Mesenteric fat pad (tissue), 1 donor: ENCODE measurements around the gene KCNMB1. TPM values are rescaled to one million over a fixed set of nuclear protein-coding genes. Genes with fewer than 3 reads are reported as not detected.

Source experiments
- DNase-seq: peaks from one replicate; pipeline ENCODE4 v3.0.0-alpha.2; 2020; ENCODE audit warnings: low spot score
- total RNA-seq: library from RNA; stranded (reverse); fragmentation: NEBNext Ultra II Directional; extraction: Animal tissue kit (Norgen Biotek cat#: 25700); gene quantifications from one replicate; pipeline ENCODE4 v1.2.1, GENCODE V29; 2021
- donor health status: DM: yes; HTN: yes; CAD: no.

Gene KCNMB1
- total RNA-seq, 1 donor from 2014 or later: 0.93 TPM

DNA sequence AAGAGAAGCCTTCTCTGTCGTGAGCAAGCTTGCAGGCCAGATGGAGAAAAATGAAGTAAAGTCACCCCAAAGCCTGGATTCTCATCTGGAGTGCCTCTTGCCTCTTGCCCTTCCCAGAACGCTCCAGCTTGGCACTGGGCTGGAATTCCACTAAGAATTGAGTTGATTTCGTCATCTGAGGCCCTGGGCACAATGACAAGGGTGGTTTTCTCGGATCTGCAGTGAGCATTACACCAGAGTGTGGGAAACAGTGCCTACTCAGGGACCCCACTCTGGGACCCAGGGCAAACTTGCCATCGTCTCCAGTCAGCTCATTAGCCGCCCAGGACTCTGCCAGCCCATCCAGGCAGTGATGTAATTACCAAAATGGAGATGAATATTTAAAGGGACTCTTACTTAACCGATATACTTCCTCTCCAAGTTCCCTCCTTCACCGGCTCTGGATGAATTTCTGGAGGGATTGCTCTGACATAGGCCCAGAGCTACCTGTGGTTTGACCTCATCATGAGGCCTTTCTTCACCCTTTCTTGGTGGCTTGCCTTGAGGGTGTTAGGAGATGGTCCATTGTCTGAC is 46.9 kb downstream of the KCNMB1 start:
- no peak for DNase-seq

DNA sequence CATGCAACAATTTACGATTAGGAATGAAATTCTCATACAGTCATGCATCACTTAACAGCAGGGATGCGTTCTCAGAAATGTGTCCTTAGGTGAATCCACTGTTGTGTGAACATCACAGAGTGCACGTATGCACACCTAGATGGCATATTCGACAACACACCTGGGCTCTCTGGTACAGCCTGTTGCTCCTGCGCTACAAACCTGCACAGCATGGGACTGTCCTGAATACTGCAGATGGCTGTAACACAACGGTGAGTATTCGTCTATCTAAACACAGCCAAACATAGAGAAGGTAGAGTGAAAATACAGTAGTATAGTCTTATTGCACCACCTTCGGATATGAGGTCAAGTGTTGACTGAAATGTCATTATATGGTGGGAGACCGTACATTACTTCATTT is 47.6 kb downstream of the KCNMB1 start:
- no peak for DNase-seq

DNA sequence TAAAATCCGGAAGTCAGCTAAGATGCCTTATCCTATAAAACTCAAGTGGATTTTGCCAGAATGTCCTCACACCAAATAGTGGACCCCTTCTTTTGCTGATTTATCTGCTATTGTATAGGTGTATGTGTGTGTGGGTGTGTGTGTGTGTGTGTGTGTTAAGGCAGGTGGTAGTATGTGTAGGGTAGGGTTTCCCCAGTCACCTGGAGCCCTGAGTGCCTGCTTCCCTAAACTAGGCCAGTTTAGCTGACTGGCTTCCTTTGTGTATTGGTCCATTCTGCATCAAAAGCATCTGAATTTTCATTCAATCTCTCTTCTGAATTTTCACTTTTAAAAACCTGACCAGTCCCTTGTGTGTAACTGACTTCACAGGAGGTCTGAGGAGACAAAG is 49.4 kb downstream of the KCNMB1 start:
- no peak for DNase-seq

DNA sequence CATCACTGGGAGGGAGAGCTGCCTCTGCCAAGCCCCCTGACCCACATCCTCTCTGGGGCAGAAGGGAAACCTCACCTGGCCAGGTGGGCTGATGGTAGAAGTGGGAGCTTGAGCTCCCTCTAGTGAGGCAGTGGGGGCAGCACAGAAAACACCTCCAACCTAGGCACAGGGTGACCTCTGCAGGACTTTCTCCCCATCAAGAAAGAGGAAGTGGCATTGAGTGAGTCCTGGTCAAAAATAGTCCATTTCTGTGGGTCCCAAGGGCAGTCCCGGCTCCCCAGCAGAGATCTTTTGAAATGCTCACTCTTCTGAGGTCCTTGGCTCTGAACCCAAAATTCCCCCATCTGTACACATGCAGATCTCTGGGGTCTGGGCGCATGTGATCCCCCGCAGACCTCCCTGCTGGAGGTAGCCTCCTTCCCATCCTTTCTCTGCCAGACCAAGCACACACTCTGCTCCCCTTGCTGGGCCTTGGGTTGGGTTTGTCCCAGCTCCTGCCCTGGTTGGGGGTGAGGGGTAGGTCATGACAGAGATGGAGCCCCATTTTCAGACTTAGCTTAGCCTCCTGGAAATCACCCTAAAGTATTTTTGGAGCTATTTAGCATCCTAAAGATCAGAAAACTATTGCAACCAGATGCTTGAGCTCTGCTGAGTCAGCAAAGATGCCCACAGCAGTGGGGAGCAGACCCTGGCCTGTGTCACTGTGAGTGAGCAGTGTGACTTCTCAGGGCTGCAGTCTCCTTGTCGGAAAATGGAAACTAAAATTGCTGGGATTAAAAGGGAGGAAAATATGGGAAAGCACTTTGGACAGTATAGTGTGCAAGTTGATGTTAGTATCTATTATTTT is 50.0 kb downstream of the KCNMB1 start:
- DNase-seq: no peak

DNA sequence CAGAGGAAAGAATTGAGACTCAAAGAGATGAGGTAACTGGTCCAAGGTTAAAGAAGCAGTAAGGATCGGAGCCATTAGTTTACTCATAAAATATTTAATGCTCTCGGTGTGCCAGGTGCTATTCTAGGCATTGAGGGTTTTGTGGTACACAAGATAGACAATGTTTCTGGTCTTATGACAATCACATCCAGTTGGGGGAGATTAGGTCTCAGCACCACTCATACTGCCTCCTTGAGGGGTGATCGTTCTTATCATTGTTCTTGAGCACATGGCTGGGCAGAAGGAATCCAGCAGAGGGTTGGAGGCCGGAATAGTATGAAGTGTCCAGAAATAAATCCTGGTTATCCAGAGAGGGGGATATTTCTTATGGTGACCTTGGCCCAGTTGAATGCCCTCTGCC is 50.9 kb downstream of the KCNMB1 start:
- no peak for DNase-seq

DNA sequence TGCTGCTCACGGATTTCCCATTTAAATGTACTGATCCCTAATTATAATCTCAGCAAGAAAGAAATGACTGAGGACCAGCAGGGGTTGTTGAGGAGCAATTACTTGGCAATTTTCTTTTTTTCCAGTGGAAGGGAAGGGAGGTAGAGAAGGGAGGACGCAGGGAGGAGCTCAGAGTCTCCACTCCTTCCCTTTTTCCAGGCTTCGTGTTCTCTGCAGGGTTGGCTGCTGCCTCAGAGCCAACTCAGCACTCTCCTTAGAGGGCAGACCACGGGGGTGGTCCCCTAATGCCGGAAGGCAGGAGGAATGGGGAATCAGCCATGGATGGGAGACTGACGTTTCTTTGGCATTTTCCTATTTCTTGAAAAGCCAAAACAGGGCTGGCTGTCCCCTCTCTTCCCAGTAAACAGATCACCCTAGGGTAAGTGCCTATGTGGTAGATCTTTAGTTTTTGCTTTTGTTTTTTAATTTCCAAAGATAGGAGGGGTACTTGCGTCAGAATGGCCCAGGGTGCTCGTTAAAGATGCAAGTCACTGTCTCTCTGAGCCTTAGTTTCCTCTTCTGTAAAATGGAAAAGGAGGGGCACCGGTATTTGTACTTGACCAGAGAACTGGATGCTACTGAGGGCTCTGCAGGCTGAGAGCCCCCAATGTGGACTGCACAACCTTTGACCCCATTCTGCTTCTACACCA is 52.0 kb downstream of the KCNMB1 start:
- DNase-seq: no peak

DNA sequence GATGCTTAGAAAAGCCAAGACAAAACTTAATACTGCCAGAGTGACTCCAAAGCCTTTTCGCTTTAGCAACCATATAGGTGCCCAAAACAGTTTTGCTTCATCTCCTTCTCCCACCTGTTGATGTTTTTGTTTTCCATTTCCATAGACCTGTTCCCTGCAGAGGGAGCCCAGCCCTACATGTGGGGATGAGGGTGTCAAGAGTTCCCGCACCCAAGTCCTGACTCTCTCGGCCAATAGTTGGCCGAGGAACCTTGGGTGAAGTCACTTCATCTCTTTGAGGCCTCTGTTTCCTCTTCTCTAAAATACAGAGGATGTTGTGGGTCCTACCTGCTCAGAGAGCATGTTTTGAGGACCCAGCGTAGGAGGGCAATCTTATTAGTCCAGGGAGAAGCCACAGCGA is 53.1 kb downstream of the KCNMB1 start:
- DNase-seq: no peak

DNA sequence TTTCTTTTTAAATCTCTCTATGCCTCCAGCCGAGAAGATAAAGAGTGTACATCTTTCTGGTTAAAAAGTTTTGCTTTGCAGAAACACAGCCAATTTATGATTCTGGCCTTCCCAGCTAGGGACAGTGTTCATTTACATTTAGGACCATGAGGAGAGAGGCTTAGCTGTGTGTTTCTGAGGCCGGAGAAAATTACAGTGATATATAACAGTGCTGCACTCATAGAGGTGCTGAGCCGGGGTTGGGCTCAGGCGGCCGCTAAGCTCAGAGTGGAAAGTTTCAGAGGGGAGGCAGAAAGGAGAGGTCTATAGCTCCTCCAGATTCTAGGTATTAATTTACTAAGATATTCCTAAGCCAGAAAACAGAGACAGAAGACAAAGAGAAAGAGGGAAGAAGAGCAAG is 54.5 kb downstream of the KCNMB1 start:
- DNase-seq: no peak

DNA sequence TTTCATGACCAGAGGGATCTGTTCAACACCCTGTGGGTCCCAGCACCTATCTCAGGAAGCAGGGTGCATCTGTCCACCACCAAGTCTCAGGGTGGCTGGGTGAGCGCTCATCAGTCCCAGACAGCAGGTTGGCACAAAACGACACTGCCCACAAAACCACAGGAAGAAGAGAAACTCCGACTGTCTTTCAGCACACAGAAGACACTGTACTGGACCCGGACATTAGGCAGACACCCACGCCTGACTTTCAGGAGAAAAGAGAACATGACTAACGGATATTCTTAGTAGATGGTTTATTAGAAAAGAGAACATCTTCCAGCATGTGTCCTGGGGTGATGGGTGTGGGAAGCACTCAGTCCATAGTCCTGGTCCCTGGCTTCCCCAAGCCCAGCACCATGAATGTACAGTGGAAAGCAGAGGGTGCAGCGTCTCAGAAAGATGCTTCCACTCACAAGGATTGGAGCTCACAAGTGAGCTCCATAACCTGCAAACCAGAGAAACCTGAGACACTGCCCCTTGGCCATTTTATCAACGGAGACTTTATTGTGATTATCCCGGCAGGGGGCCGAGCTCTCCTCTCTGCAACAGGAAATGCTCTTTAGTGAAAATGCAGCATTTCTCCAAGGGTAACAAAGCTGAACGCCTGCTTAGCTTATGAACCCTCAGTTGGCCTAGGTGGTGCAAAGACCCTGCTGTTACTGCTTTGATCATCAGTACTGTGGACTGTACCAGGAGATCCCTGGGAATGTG is 55.8 kb downstream of the KCNMB1 start:
- DNase-seq: no peak

DNA sequence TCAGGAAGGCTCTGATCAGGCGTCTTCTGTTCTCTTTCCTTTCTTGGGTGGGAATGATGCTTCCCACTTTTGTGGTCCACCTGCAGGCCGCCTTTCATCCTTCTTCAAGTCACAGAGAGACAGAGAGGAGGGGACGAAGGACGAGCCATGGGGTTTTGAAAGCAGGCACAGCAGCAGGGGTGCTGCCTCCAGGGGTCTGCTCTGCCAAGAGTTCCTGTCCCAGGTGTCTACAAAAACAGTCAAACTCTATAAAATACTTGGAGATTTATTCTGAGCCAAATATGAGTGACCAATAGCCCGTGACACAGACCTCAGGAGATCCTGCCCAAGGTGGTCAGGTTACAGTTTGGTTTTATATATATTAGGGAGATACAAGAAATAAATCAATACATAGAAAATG is 57.1 kb downstream of the KCNMB1 start:
- no peak for DNase-seq

DNA sequence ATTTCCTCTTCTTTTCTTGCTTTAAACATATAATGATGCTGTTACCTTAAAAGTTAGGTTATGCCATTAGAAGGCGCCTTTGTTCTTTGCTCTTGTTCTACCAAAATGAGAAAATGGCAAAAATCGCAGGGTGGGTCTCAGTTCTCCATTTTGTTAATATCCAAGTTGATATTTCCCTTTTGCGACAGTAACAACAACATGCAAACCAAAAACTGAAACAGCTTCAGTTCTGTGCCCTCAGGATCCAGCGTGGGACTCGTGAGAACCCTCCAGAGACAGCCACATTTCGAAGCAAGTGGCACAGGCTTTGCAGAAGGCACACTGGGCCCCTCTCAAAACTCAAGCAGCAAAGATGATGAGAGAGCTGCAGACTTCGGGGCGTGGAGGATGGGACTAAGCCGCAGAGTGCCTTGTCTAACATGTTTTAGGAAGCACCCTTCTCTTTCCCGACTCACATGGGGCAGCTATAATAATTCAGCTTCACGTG is 58.6 kb downstream of the KCNMB1 start:
- no peak for DNase-seq

DNA sequence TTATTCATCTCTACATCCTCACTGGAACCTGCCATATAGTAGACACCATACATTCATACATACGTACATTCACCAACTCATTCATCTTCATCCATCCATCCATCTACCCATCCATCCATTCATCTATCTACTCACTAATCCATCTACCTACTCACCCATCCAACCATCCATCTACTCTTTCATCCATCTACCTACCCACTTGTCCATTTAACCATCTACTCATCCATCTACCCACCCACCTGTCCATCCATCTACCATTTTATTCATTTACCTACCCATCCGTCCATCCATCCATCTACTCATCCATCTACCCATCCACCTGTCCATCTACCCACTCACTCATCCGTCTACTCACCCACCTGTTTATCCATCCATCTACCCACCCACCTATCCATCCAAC is 59.6 kb downstream of the KCNMB1 start:
- no peak for DNase-seq

DNA sequence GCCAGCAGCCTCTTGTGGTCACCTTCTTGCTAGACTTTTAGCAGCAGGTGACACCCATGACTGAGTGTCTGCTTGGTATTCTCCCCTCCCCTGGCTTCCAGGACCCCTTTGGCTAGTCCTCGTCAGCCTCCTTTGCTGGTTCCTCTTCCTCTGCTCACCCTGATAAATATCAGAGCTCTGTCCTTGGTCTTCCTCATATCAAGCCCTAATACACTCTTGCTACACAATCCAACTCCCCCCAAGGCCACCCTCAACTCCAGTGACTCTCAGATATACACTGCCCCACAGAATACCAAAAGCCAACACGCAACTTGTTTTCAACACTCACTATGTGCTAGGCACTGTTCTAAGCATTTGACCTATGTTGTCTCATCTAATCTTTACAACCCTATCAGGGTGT is 61.3 kb downstream of the KCNMB1 start:
- DNase-seq: no peak

DNA sequence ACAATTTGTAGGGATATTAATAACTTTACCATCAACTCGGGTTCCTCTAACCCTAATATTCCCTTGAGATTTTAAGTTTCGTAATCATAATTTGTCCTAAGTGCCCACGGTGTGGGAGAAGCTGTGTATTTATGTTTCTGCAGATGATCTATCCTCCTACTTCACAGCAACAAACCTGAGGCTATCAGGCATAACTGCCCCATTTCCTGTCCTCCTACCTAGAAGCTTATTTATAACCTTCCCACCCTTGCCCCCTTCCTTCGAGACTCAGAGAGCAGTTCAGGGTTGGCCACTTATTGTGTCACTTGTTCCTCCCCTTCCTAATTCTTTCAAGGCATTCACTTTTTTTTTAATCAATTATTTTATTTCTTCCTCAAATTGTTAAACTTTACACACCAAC is 62.0 kb downstream of the KCNMB1 start:
- no peak for DNase-seq

Other genes with a start within 250 kb of the KCNMB1 start
- gene C5orf58, start 156.4 kb downstream of the KCNMB1 start, total RNA-seq: not detected
- 52.4 TPM for gene LCP2, start 91.6 kb downstream of the KCNMB1 start, total RNA-seq
- gene KCNIP1, start 114.7 kb upstream of the KCNMB1 start, total RNA-seq: not detected